T follicular helper cell (primary cell): ENCODE results near the gene EIF2S3.
"Not testable (repeated sequence)": the region's sequence is repeated elsewhere in the genome, so short reads cannot be mapped to it uniquely, and the experiment has no call there.

Experiments used
- DNase-seq: peaks from one replicate; pipeline ENCODE4 v3.0.0-alpha.2; 2020; ENCODE audit warnings: low read depth

EIF2S3 gene

GRCh38 chrX:24049643-24050042 lies 5.1 kb upstream of the EIF2S3 start:
- not testable (repeated sequence) for DNase-seq

- not testable (repeated sequence) for DNase-seq
Measured at GRCh38 chrX:24050522-24051318, 4.0 kb upstream of the EIF2S3 start.

GRCh38 chrX:24055043-24055356 lies 244 bp downstream of the EIF2S3 start:
- no peak for DNase-seq

GRCh38 chrX:24063488-24063887 lies 8.7 kb downstream of the EIF2S3 start:
- no peak for DNase-seq

- no peak for DNase-seq
Measured at GRCh38 chrX:24069877-24070276, 15.1 kb downstream of the EIF2S3 start.

GRCh38 chrX:24079411-24079810 lies 24.7 kb downstream of the EIF2S3 start:
- no peak for DNase-seq

- not testable (repeated sequence) for DNase-seq
Measured at GRCh38 chrX:24080245-24080644, 25.5 kb downstream of the EIF2S3 start.

GRCh38 chrX:24080704-24081103 lies 25.9 kb downstream of the EIF2S3 start:
- no peak for DNase-seq

GRCh38 chrX:24081661-24082154 lies 27.0 kb downstream of the EIF2S3 start:
- DNase-seq = peak; percentile 39

- DNase-seq = no peak
Measured at GRCh38 chrX:24082447-24082846, 27.7 kb downstream of the EIF2S3 start.

GRCh38 chrX:24085101-24085500 lies 30.3 kb downstream of the EIF2S3 start:
- no peak for DNase-seq

GRCh38 chrX:24090300-24091200 lies 35.8 kb downstream of the EIF2S3 start:
- no peak for DNase-seq

- no peak for DNase-seq
Measured at GRCh38 chrX:24093746-24094145, 39.0 kb downstream of the EIF2S3 start.

GRCh38 chrX:24097741-24098260 lies 43.0 kb downstream of the EIF2S3 start:
- DNase-seq = no peak

GRCh38 chrX:24098932-24099331 lies 44.2 kb downstream of the EIF2S3 start:
- DNase-seq = no peak

- no peak for DNase-seq
Measured at GRCh38 chrX:24099394-24099793, 44.6 kb downstream of the EIF2S3 start.

- DNase-seq = no peak
Measured at GRCh38 chrX:24100713-24101112, 46.0 kb downstream of the EIF2S3 start.

GRCh38 chrX:24110069-24110468 lies 55.3 kb downstream of the EIF2S3 start:
- DNase-seq = no peak

- DNase-seq = no peak
Measured at GRCh38 chrX:24113181-24113580, 58.4 kb downstream of the EIF2S3 start.

GRCh38 chrX:24117258-24117657 lies 62.5 kb downstream of the EIF2S3 start:
- no peak for DNase-seq

GRCh38 chrX:24124244-24124799 lies 69.6 kb downstream of the EIF2S3 start:
- no peak for DNase-seq

GRCh38 chrX:24125028-24125612 lies 70.4 kb downstream of the EIF2S3 start:
- no peak for DNase-seq
